OCI-LY3 (cell line): ENCODE results near the gene CCBE1.

Source experiments
- H2AFZ ChIP-seq: fragments of 200-600, 300-600 bp; shearing (Covaris generic); 2 replicates; pipeline ENCODE4 v1.6.0; 2014; ENCODE audit warnings: antibody characterized with exemption, low read depth, low read length
- H3K27ac ChIP-seq: fragments of 200-600, 300-600 bp; sonication (generic); 2 replicates; pipeline ENCODE4 v1.5.1; 2014; ENCODE audit warnings: mild to moderate bottlenecking, low read length, moderate library complexity, mixed read lengths
- H3K27me3 ChIP-seq: fragments of 200-600, 300-600 bp; sonication (generic); 2 replicates; pipeline ENCODE4 v1.6.1; 2014; ENCODE audit warnings: low read depth, low read length, mixed read lengths
- H3K36me3 ChIP-seq: fragments of 200-600, 300-600 bp; sonication (generic); replicated peaks from 2 replicates; pipeline ENCODE3; 2014; ENCODE audit warnings: low read depth, low read length, mixed read lengths
- H3K4me1 ChIP-seq: fragments of 300-600, 200-600 bp; sonication (generic); 2 replicates; pipeline ENCODE4 v1.6.1; 2014; ENCODE audit warnings: low read length, mixed read lengths
- H3K4me2 ChIP-seq: fragments of 200-600, 300-600 bp; sonication (generic); 2 replicates; pipeline ENCODE4 v1.6.1; 2014; ENCODE audit warnings: low read length, mixed read lengths
- H3K4me3 ChIP-seq: fragments of 300-600, 200-600 bp; sonication (generic); 2 replicates; pipeline ENCODE4 v1.5.1; 2014; ENCODE audit warnings: antibody characterized with exemption, mild to moderate bottlenecking, low read length, moderate library complexity
- H3K79me2 ChIP-seq: fragments of 300-600, 200-600 bp; shearing (Covaris generic); 2 replicates; pipeline ENCODE4 v1.6.1; 2014; ENCODE audit warnings: mild to moderate bottlenecking, low read length, mixed read lengths
- H3K9ac ChIP-seq: fragments of 300-600, 200-600 bp; shearing (Covaris generic); 2 replicates; pipeline ENCODE4 v1.6.0; 2014; ENCODE audit warnings: mild to moderate bottlenecking, low read length, moderate library complexity
- H3K9me3 ChIP-seq: fragments of 200-600, 300-600 bp; shearing (Covaris generic); 2 replicates; pipeline ENCODE4 v1.6.1; 2014; ENCODE audit warnings: low read length, mixed read lengths; ENCODE audit not compliant: insufficient read depth
- H4K20me1 ChIP-seq: fragments of 200-600, 300-600 bp; sonication (generic); 2 replicates; pipeline ENCODE4 v1.6.1; 2016; ENCODE audit warnings: low read length, mixed read lengths; ENCODE audit not compliant: insufficient read depth
- EZH2phosphoT487 ChIP-seq: fragments of 200-600 bp; shearing (Covaris generic); IDR thresholded peaks from 2 replicates; pipeline ENCODE4 v1.6.1; 2018; ENCODE audit warnings: antibody characterized with exemption, mixed run types, low read depth
- TF ChIP-seq, protein P1 (sequence below): fragments of 200-600, 300-600 bp; sonication (generic); IDR thresholded peaks from 2 replicates; pipeline ENCODE4 v1.5.1; 2014; ENCODE audit warnings: antibody characterized with exemption, low read length, low read depth

CCBE1 gene

GRCh38 chr18:59646228-59646962, 50.8 kb downstream of the CCBE1 start:
- H3K27me3 ChIP-seq: peaks cover 69% of the 10 kb centered on the region
- H3K36me3 ChIP-seq: no peaks in the 10 kb centered on the region
- H3K79me2 ChIP-seq: no peaks in the 10 kb centered on the region
- no peak overlapping the region for H2AFZ ChIP-seq
- H3K9ac ChIP-seq: no peak overlapping the region
- no peak for TF ChIP-seq EZH2phosphoT487
- TF ChIP-seq, protein P1, sequence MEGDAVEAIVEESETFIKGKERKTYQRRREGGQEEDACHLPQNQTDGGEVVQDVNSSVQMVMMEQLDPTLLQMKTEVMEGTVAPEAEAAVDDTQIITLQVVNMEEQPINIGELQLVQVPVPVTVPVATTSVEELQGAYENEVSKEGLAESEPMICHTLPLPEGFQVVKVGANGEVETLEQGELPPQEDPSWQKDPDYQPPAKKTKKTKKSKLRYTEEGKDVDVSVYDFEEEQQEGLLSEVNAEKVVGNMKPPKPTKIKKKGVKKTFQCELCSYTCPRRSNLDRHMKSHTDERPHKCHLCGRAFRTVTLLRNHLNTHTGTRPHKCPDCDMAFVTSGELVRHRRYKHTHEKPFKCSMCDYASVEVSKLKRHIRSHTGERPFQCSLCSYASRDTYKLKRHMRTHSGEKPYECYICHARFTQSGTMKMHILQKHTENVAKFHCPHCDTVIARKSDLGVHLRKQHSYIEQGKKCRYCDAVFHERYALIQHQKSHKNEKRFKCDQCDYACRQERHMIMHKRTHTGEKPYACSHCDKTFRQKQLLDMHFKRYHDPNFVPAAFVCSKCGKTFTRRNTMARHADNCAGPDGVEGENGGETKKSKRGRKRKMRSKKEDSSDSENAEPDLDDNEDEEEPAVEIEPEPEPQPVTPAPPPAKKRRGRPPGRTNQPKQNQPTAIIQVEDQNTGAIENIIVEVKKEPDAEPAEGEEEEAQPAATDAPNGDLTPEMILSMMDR: peak; percentile 68
- no peaks in the 10 kb centered on the region for H3K4me1 ChIP-seq
- H3K9me3 ChIP-seq: no peaks in the 10 kb centered on the region
- H3K27ac ChIP-seq: no peak overlapping the region
- no peaks in the 10 kb centered on the region for H4K20me1 ChIP-seq
- no peak overlapping the region for H3K4me2 ChIP-seq
- H3K4me3 ChIP-seq: no peak overlapping the region

DNA sequence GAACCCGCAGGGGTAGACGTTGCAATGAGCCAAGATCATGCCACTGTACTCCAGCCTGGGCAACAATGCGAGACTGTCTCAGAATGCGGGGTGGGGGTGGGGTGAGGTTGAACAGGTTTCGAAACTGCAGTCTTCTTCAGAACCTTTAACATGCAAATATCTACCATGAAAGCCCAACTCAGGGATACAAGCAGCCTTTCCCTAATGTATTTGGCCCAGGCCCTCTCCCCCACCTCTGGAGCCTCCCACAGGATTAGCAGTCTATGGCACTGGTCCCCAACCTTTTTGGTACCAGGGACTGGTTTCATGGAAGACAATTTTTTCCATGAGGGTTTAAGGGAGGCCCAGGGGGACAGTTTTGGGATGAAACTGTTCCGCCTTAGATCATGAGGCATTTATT, 53.5 kb downstream of the CCBE1 start:
- Histone ChIP-seq H3K9ac (no peak overlapping the region), H3K9me3 (no peaks in the 10 kb centered on the region), H3K79me2 (no peaks in the 10 kb centered on the region), H4K20me1 (no peaks in the 10 kb centered on the region), H3K4me1 (no peaks in the 10 kb centered on the region), H3K4me3 (no peak overlapping the region), H2AFZ (no peak overlapping the region), H3K36me3 (no peaks in the 10 kb centered on the region), H3K4me2 (no peak overlapping the region), H3K27me3 (peaks cover 63% of the 10 kb centered on the region), H3K27ac (no peak overlapping the region)
- no peak for TF ChIP-seq EZH2phosphoT487
- TF ChIP-seq, protein P1: no peak

GRCh38 chr18:59640721-59641120, 56.5 kb downstream of the CCBE1 start:
- H3K9ac ChIP-seq: no peak overlapping the region
- no peaks in the 10 kb centered on the region for H3K79me2 ChIP-seq
- H3K36me3 ChIP-seq: no peaks in the 10 kb centered on the region
- no peak overlapping the region for H3K27ac ChIP-seq
- no peak overlapping the region for H3K4me3 ChIP-seq
- H3K9me3 ChIP-seq: no peaks in the 10 kb centered on the region
- TF ChIP-seq EZH2phosphoT487: no peak
- TF ChIP-seq, protein P1: no peak
- H4K20me1 ChIP-seq: no peaks in the 10 kb centered on the region
- H3K4me2 ChIP-seq: no peak overlapping the region
- H3K27me3 ChIP-seq: peaks cover 59% of the 10 kb centered on the region
- H2AFZ ChIP-seq: no peak overlapping the region
- H3K4me1 ChIP-seq: no peaks in the 10 kb centered on the region

DNA sequence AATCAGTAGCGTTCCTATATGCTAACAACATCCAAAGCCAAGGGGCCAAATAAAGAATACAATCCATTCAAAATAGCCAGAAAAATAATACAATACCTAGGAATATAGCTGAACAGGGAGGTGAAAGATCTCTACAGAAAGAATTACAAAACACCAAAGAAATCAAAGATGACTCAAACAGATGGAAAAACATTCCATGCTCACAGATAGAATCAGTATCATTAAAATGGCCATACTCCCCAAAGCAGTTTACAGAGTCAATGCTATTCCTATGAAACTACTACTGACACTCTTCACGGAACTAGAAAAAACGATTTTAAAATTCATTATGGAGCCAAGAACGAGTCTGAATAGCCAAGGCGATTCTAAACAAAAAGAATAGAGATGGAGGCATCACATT, 57.4 kb downstream of the CCBE1 start:
- no peaks in the 10 kb centered on the region for H3K79me2 ChIP-seq
- no peaks in the 10 kb centered on the region for H4K20me1 ChIP-seq
- H2AFZ ChIP-seq: no peak overlapping the region
- no peaks in the 10 kb centered on the region for H3K36me3 ChIP-seq
- no peak overlapping the region for H3K27ac ChIP-seq
- no peaks in the 10 kb centered on the region for H3K4me1 ChIP-seq
- H3K9ac ChIP-seq: no peak overlapping the region
- H3K4me3 ChIP-seq: no peak overlapping the region
- no peak overlapping the region for H3K4me2 ChIP-seq
- H3K27me3 ChIP-seq: peaks cover 54% of the 10 kb centered on the region
- TF ChIP-seq EZH2phosphoT487: no peak
- TF ChIP-seq, protein P1: no peak
- no peaks in the 10 kb centered on the region for H3K9me3 ChIP-seq
